ENCODE measurements around the gene PCDHGA3.

DNA sequence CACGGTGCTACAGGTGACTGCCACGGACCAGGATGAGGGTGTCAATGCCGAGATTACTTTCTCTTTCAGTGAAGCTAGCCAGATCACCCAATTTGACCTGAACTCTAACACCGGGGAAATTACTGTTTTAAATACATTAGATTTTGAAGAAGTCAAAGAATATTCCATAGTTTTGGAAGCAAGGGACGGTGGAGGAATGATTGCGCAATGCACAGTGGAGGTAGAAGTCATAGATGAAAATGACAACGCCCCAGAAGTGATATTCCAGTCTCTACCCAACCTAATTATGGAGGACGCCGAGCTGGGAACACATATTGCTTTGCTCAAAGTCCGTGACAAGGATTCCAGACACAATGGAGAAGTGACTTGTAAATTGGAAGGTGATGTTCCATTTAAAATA is 45.0 kb downstream of the PCDHGA3 start:
- TF ChIP-seq, protein P1, sequence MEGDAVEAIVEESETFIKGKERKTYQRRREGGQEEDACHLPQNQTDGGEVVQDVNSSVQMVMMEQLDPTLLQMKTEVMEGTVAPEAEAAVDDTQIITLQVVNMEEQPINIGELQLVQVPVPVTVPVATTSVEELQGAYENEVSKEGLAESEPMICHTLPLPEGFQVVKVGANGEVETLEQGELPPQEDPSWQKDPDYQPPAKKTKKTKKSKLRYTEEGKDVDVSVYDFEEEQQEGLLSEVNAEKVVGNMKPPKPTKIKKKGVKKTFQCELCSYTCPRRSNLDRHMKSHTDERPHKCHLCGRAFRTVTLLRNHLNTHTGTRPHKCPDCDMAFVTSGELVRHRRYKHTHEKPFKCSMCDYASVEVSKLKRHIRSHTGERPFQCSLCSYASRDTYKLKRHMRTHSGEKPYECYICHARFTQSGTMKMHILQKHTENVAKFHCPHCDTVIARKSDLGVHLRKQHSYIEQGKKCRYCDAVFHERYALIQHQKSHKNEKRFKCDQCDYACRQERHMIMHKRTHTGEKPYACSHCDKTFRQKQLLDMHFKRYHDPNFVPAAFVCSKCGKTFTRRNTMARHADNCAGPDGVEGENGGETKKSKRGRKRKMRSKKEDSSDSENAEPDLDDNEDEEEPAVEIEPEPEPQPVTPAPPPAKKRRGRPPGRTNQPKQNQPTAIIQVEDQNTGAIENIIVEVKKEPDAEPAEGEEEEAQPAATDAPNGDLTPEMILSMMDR (IDR thresholded peaks at IDR 0.05) = no peak
- TF ChIP-seq POLR2AphosphoS5 (IDR thresholded peaks at IDR 0.05; ENCODE audit: low read depth, low read length) (no peak), RXRA (IDR thresholded peaks at IDR 0.05; ENCODE audit: borderline replicate concordance, low read depth) (no peak), TEAD4 (IDR thresholded peaks at IDR 0.05; ENCODE audit: borderline replicate concordance, insufficient read depth) (no peak), JUND (IDR thresholded peaks at IDR 0.05) (no peak)
- TF ChIP-seq, protein P2, sequence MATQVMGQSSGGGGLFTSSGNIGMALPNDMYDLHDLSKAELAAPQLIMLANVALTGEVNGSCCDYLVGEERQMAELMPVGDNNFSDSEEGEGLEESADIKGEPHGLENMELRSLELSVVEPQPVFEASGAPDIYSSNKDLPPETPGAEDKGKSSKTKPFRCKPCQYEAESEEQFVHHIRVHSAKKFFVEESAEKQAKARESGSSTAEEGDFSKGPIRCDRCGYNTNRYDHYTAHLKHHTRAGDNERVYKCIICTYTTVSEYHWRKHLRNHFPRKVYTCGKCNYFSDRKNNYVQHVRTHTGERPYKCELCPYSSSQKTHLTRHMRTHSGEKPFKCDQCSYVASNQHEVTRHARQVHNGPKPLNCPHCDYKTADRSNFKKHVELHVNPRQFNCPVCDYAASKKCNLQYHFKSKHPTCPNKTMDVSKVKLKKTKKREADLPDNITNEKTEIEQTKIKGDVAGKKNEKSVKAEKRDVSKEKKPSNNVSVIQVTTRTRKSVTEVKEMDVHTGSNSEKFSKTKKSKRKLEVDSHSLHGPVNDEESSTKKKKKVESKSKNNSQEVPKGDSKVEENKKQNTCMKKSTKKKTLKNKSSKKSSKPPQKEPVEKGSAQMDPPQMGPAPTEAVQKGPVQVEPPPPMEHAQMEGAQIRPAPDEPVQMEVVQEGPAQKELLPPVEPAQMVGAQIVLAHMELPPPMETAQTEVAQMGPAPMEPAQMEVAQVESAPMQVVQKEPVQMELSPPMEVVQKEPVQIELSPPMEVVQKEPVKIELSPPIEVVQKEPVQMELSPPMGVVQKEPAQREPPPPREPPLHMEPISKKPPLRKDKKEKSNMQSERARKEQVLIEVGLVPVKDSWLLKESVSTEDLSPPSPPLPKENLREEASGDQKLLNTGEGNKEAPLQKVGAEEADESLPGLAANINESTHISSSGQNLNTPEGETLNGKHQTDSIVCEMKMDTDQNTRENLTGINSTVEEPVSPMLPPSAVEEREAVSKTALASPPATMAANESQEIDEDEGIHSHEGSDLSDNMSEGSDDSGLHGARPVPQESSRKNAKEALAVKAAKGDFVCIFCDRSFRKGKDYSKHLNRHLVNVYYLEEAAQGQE (IDR thresholded peaks at IDR 0.05; ENCODE audit: low read depth, low read length) = no peak
- TF ChIP-seq, protein P3, sequence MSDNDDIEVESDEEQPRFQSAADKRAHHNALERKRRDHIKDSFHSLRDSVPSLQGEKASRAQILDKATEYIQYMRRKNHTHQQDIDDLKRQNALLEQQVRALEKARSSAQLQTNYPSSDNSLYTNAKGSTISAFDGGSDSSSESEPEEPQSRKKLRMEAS (IDR thresholded peaks at IDR 0.05; ENCODE audit: low read depth) = no peak

Data from SK-N-SH (cell line).